NCI-H146 (cell line): ENCODE measurements around the gene ZNF615.
"Not testable (repeated sequence)": the region's sequence is repeated elsewhere in the genome, so short reads cannot be mapped to it uniquely, and the experiment has no call there.

Experiments
- DNase-seq: peaks from one replicate; lab custom pipeline; 2025; lab: John Stamatoyannopoulos, UW

Gene ZNF615

GRCh38 chr19:52007806-52008557 is at the start of gene ZNF615:
ZNF615 (minus strand) TSS chr19:52008211; CDS start chr19:52003711, 4,500 bp downstream.
- peak; percentile 92 for DNase-seq

- DNase-seq: not testable (repeated sequence)
Observed at GRCh38 chr19:52056480-52056879, 48.5 kb upstream of the ZNF615 start.

GRCh38 chr19:52051736-52052135 is 43.7 kb upstream of the ZNF615 start:
- DNase-seq: not testable (repeated sequence)

- peak; percentile 93 for DNase-seq
Observed at GRCh38 chr19:52048555-52049501, 40.8 kb upstream of the ZNF615 start, which contains the start of gene ZNF432. ZNF432 (minus strand) TSS chr19:52048838; CDS start chr19:52046868, 1,970 bp downstream.

GRCh38 chr19:52039169-52039568 is 31.2 kb upstream of the ZNF615 start:
- DNase-seq: no peak

GRCh38 chr19:52034051-52034728 is 26.2 kb upstream of the ZNF615 start:
- DNase-seq: no peak

GRCh38 chr19:52028780-52029123 is 20.7 kb upstream of the ZNF615 start:
- peak; percentile 77 for DNase-seq

- peak; percentile 89 for DNase-seq
Observed at GRCh38 chr19:52028027-52028779, 20.2 kb upstream of the ZNF615 start, which contains the start of gene ZNF614. ZNF614 (minus strand) TSS chr19:52028379; CDS start chr19:52025745, 2,634 bp downstream.

- DNase-seq: not testable (repeated sequence)
Observed at GRCh38 chr19:52026255-52026990, 18.4 kb upstream of the ZNF615 start.

GRCh38 chr19:52024478-52024877 is 16.5 kb upstream of the ZNF615 start:
- DNase-seq: not testable (repeated sequence)

GRCh38 chr19:52022193-52022592 is 14.2 kb upstream of the ZNF615 start:
- DNase-seq: no peak

- no peak for DNase-seq
Observed at GRCh38 chr19:52020506-52020905, 12.5 kb upstream of the ZNF615 start.

GRCh38 chr19:52010674-52011073 is 2.7 kb upstream of the ZNF615 start:
- no peak for DNase-seq

- peak; percentile 29 for DNase-seq
Observed at GRCh38 chr19:52007451-52007805, 583 bp downstream of the ZNF615 start.

GRCh38 chr19:51994048-51994644 is 13.9 kb downstream of the ZNF615 start:
- no peak for DNase-seq

- DNase-seq: no peak
Observed at GRCh38 chr19:51993422-51993821, 14.6 kb downstream of the ZNF615 start.

- DNase-seq: peak; percentile 96
Observed at GRCh38 chr19:51986309-51987291, 21.4 kb downstream of the ZNF615 start, which contains the start of gene ZNF350. ZNF350 (minus strand) TSS chr19:51986840; CDS start chr19:51974360, 12,480 bp downstream.

GRCh38 chr19:51983361-51983760 is 24.6 kb downstream of the ZNF615 start:
- no peak for DNase-seq

- not testable (repeated sequence) for DNase-seq
Observed at GRCh38 chr19:51980926-51981325, 27.1 kb downstream of the ZNF615 start.
